DMS 273 treated with DMSO at 0.1 percent for 48 hours (cell line): ENCODE results near the gene GPR155.
"Not testable (repeated sequence)": the region's sequence is repeated elsewhere in the genome, so short reads cannot be mapped to it uniquely, and the experiment has no call there.

Source experiments
- DNase-seq: peaks from one replicate; lab custom pipeline; 2025; lab: John Stamatoyannopoulos, UW

The GPR155 gene

DNA sequence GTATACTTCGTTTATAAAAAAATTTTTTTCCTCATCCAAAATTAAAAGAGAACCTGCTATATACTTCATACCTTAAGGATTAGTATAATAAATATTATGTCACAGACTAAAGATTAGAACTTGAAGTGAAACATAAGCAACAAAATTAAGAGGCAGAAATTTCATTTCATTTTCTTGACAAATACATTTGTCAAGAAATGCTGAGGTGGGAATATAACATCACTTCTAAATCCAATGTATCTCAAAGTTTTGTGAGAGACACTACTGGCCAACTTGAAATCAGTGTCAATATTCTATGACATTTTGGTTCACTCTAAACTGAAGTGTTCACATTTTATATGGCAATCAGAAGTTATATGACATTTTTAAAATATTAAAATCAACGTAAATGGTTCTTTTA, 47.5 kb downstream of the GPR155 start:
- no peak for DNase-seq

DNA sequence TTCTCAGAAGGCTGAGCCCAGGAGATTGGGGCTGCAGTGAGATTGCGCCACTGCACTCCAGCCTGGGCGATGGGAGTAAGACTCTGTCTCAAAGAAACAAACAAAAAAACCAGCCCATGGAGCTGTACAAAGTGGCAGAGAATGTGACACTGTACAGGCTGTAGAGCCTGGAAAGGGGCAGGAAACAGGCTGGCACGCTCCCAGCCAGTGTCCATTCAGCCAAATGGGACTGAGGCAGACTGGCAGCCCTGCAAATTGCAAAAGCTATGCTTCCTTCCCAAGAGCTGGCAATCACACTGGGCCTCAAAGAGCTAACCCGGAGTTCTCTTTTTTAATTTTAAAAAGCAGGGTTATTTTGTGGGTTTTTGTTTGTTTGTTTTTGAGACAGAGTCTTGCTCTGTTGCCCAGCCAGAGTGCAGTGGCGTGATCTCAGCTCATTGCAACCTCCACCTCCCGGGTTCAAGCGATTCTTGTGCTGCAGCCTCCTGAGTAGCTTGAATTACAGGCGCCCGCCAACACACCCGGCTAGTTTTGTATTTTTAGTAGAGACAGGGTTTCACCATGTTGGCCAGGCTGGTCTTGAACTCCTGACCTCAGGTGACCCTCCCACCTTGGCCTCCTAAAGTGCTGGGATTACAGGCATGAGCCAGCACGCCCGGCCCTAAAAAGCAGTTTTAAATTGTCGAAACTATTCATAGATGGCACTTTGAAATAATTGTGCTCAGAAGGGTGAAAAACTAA, 48.5 kb downstream of the GPR155 start:
- DNase-seq, result no peak

DNA sequence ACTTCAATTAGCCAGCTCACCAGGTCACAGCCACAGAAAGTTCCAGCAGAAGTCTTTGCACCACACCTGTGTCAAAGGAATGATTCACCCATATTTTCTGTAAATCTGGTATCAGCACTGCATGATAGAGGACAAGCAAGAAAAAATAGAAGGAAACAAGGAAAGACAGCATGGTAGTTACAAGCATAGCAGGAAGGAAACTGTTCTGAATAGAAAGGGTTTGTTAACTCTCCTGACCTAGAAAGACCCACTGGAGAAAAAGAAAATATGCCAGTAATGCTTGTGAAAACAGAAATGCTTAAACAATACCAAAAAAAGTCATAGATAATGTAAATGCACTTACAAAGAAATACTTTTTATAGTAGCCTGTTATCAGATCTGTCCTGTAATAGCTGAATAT, 50.5 kb downstream of the GPR155 start:
- no peak for DNase-seq

DNA sequence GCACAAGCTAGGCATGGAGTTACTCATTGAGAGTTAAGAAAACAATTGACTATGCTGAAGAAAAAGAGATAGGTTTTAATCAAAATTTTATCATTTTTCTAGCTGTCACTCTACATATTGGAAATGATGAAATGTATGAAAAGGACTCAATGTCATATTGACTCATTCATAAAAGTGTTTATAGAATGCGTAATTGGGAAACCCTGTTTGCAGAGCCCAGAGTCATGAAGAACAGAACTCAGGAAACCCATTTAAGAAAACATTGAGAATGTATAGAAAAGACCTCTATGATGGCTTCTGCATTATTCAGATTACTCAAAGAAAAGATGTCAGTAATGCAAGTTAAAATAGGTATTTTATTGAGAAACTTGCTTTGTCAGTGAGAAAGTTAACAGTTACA, 54.9 kb downstream of the GPR155 start:
- no peak for DNase-seq

DNA sequence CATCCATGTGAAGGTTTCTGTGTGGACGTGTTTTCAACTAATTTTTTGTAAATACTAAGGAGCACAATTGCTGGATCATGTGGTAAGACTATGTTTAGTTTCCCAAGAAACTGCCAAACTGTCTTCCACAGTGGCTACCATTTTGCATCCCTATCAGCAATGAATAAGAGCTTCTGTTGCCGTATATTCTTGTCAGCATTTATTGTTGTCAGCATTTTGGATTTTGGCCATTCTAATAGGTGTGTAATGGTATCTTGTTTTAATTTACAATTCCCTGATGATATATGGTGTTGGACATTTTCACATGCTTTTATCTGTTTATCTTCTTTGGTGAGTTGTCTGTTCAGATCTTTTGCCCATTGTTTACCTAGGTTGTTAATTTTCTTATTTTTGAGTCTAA, 56.8 kb downstream of the GPR155 start:
- no peak for DNase-seq

DNA sequence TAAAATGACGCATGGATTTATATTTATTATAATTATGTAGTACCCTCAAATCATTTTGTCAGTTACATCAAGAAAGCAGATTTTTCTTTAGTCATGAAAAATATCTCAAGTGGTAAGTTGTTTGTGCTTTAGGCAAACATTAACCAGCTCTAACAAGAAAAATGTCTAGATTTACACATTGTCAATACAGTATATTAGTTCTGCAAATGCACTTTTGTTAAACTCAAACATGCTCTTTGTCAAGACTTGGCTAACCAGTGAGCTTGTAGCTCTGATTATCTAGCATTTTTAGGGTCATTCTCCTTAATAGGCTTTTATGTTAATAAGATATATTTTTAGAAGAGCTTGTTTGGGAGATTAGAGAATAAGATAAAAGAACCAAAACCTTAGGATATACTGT, 58.6 kb downstream of the GPR155 start:
- no peak for DNase-seq

DNA sequence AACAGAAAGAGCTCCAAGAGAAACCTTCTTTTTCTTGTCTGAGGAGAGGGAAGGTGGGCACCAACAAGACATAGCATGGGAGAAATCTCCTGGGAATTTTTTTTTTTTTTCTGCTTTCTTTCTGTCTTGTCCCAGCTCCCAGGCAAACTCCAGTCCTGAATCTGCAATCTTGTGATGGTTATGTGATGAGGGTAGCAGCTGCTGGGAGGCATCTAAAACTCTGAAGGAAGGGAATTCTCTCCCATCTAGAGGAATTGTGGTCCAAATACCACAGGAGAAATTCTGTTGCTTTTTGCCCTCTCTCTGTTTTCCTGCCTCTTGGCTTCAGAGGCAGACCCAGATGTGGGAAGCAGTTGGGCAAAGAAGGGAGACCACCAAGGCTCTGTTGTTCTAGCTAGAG, 74.6 kb downstream of the GPR155 start:
- no peak for DNase-seq

DNA sequence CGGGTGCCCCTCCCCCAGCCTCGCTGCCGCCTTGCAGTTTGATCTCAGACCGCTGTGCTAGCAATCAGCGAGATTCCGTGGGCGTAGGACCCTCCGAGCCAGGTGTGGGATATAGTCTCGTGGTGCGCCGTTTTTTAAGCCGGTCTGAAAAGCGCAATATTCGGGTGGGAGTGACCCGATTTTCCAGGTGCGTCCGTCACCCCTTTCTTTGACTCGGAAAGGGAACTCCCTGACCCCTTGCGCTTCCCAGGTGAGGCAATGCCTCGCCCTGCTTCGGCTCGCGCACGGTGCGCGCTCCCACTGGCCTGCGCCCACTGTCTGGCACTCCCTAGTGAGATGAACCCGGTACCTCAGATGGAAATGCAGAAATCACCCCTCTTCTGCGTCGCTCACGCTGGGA, 76.8 kb downstream of the GPR155 start:
- not testable (repeated sequence) for DNase-seq

DNA sequence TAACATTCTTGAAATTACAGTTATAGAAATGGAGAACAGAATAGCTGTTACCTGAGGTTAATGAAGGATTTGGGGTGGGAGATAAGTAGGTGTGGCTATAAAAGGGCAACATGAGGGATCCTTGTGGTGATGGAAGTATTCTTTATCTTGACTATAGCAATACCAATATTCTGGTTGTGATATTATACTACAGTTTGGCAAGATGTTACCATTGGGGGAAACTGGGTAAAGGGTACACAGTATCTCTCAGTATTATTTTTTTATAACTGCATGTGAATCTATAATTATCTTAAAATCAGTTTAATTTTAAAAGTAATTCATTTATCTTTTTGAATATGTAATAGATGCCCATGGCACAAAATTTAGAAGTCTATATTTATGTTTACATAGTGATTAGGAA, 83.2 kb downstream of the GPR155 start:
- DNase-seq, result no peak

DNA sequence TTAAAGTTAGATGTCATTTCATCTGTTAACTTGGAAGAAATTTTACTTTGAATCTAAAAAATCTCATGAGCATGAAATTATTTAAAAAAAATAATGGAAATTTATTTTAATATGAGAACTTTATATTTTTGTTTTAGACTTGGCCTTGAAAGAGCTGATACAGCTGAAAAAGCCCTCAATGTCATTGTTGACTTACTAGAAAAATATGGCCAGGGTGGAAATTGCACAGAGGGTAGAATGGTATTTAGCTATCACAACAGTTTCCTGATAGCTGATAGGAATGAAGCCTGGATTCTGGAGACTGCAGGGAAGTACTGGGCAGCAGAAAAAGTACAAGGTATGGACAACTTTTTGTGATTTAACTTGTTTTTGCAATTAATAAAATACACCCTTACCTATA, 86.0 kb downstream of the GPR155 start:
- DNase-seq, result no peak

DNA sequence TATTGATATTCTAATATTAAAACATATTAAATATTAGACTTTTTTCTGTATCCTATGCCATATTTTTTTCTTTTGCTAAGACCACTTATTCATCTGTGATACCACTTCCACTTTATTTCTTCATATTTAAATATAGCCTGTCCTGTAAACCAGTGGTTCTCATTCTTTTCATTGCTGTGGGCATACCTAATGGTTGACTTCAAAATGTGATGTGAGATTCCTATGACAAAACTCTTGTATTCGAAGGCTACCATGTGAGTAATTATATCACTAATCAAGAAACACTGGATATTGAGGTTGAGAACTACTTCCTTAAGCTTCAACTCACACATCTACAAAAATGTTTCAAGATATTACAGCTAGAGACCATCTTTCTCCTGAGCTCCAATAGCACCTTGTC, 87.7 kb downstream of the GPR155 start:
- no peak for DNase-seq

DNA sequence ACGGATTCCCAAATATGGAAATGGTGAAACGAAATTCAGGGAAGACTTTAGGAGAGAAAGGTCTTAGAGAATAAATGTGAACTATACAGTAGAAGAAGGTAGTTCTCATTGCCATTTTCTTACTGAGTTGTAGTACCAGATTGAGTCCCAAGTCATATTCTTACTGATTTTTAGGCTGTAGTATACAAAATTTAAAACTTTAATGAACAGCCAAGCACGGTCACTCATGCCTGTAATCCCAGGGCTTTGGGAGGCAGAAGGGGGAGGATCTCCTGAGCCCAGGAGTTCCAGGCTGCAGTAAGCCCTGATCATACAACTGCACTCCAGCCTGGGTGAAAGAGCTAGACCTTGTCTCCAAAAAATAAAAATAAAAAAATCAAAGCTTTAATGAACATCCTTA, 89.1 kb downstream of the GPR155 start:
- DNase-seq, result no peak

DNA sequence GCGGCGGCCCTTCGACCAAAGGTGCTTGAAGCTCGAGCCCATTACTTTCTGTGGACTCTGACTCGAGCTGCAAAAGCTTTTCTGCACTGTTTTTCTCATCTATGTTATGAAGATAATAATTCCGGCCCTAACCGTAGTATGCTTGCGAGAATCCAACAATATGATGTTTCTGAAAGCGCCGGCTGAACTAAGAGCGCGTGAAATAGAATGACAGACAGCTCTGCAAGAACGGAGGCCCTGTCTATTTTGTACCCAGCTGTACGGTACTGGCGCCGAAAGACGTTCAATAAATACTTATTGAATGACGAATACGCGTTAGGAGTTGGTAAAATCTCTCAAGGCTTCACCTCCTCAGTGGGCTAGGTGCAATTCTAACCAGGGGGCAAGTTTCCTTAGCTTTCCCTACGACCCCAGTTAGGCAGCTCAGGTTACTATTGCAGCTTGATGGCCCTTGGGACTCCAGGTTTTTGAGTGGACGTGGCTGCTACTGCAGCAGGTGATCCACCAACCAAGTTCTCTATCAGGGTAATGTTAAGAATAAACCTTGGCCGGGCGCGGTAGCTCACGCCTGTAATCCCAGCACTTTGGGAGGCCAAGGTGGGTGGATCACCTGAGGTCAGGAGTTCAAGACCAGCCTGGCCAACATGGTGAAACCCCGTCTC, 90.7 kb downstream of the GPR155 start:
- no peak for DNase-seq

DNA sequence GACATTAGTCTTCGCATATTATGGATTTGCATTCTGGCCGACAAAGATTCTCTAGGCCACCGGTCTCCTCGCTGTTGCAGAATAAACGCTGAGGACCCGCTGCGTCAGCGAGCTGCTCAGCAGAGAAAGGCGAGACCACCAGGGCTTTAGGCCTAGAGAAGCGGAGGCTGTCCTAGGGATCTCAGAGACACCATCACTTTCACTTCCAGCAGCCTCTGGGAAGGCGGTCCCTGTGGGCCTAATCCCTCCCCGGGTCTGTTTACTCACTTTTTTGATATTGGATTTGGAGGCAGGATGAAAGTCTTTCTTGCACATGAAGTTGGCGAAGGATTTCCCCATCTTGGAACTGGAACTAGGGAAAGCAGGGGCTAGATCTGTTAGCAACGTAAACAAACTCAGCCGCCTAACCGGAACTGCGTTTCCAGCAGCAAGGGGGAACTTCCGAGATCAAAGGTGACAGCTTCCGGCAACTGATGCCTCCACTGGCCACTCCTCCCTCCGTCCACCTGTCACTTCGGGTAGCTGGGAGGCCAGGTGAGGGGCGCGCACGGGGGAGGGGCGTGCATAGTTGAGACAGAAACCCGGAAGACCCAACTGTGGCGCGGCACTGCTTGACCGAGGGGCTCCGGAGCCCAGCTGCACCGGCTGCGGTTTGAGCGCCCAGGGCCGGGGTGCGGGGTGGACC, 91.4 kb downstream of the GPR155 start, which contains the start of gene SCRN3:
Gene SCRN3, plus strand, starts transcription at position 447 of the 685 bp plus-strand sequence. CDS start 2,554 bp downstream, outside the sequence.
- peak; percentile 52 for DNase-seq

DNA sequence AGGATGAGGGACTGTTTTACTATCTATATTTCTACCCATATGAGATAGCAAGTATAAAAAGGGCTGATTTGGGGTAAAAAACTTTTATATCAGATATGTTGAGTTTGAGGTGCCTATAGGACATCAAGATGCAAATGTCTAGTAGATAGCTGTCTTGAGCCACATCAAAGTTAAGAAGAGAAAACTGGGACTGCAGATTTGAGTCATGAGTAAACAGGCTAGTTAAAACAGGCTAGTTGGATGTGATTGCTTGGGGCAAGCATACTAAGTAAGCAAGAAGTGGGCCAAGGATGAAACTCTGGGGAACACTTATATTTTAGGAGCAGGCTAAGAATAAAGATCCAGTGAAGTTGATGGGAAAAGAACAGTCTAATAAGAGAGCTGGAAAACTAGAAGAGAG, 94.1 kb downstream of the GPR155 start:
- no peak for DNase-seq

DNA sequence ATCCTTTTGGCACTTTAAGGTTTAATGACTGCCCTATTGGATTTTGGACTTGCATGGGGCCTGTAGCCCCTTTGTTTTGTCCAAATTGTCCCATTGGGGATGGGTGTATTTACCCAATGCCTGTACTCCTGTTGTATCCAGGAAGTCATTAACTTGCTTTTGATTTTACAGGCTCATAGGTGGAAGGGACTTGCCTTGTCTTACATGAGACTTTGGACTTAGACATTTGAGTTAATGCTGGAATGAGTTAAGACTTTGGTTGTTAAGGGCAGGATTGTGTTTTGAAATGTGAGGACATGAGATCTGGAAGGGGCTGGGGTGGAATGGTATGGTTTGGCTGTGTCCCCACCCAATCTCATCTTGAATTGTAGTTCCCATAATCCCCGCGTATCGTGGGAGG, 96.5 kb downstream of the GPR155 start:
- not testable (repeated sequence) for DNase-seq

DNA sequence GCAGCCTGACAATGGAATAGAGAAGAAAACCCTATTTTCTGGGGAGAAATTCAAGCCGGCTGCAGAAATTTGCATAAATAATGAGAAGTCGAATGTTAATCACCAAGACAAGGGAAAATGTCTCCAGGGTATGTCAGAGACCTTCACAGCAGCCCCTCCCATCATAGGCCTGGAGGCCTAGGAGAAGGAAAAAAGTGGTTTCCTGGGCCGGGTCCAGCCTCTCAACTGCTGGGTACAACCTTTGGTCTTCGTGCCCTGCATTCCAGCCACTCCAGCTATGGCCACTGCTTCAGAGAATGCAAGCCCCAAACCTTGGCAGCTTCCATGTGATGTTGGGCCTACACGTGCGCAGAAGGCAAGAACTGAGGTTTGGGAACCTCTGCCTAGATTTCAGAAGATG, 97.3 kb downstream of the GPR155 start:
- no peak for DNase-seq

DNA sequence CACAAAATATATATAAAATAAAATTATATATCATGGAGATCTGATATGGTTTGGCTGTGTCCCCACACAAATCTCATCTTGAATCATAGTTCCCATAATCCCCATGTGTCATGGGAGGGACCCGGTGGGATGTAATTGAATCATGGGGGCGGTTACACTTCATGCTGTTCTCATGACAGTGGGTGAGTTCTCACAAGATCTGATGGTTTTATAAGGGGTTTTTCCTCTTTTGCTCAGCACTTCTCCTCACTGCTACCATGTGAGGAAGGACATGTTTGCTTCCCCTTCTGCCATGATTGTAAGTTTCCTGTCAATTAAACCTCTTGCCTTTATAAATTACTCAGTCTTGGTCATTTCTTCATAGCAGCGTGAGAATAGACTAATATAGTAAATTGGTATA, 98.1 kb downstream of the GPR155 start:
- not testable (repeated sequence) for DNase-seq

DNA sequence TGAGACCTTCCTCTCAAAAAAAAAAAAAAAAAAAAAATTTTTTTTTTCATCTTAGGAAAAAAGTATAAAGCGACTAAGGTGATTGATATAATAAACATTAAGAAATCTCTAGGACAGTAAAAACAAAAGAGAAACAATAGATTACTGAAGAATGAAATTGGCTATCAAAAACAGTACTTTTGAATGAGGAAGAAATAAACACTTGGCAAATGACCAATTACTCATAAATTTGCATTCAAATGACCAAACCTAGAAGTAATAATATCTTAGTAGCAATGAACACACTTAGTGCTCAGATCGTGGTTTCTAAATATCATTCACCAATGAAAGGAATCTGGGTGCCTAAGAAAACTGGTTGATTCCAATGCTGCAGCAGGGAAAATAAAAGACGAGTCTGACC, 101.6 kb downstream of the GPR155 start:
- no peak for DNase-seq

DNA sequence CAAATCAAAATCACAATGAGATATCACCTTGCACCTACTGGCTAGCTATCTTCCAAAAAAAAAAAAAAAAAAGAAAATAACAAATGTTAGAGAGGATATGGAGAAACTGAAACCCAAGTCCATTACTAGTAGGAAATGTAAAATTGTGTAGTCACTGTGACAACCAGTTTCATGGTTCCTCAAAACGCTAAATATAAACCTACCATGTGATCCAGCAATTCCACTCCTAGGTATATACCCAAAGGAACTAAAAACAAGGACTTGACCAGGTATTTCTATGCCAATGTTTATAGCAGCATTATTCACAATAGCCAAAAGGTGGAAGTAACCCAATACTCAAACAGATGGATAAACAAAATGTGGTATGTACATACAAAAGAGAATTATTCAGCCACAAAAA, 103.0 kb downstream of the GPR155 start:
- DNase-seq, result no peak
